Measurements from ENCODE around the gene CHURC1.
A peak's percentile ranks its signal among the peaks of the same experiment; 100 is the strongest.

Gene CHURC1

DNA sequence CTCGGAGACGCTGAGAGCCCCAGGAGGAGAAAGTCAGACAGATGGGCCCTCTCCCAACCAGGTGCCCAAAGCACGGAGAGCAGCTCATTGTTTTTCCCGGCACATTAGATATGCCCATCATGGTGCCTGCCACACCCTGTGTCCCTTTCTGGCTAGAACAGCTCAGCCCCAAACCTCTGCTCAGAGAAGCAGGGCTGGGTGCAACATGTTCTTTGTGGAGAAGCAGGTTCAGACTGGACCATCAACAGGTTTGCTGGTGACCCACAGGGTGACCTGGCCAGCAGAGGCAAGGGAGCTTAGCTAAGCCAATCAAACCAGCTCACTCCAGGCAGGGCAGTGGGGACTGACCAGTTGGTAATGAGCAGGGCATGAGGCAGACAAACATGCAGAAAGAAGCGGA, 44.5 kb downstream of the CHURC1 start:
- H3K4me3 ChIP-seq (ENCODE audit: low read length) = no peak overlapping the region
- DNase-seq (ENCODE audit: low read depth) = no peak
- TF ChIP-seq, protein P1, sequence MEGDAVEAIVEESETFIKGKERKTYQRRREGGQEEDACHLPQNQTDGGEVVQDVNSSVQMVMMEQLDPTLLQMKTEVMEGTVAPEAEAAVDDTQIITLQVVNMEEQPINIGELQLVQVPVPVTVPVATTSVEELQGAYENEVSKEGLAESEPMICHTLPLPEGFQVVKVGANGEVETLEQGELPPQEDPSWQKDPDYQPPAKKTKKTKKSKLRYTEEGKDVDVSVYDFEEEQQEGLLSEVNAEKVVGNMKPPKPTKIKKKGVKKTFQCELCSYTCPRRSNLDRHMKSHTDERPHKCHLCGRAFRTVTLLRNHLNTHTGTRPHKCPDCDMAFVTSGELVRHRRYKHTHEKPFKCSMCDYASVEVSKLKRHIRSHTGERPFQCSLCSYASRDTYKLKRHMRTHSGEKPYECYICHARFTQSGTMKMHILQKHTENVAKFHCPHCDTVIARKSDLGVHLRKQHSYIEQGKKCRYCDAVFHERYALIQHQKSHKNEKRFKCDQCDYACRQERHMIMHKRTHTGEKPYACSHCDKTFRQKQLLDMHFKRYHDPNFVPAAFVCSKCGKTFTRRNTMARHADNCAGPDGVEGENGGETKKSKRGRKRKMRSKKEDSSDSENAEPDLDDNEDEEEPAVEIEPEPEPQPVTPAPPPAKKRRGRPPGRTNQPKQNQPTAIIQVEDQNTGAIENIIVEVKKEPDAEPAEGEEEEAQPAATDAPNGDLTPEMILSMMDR (IDR thresholded peaks at IDR 0.05; ENCODE audit: insufficient read depth, low read depth, low read length, missing control alignments) = no peak

GRCh38 chr14:64960762-64961276, 46.6 kb downstream of the CHURC1 start:
- no peak for DNase-seq (ENCODE audit: low read depth)
- TF ChIP-seq, protein P1 (IDR thresholded peaks at IDR 0.05; ENCODE audit: insufficient read depth, low read depth, low read length, missing control alignments) = peak; percentile 6
- H3K4me3 ChIP-seq (ENCODE audit: low read length) = no peak overlapping the region

DNA sequence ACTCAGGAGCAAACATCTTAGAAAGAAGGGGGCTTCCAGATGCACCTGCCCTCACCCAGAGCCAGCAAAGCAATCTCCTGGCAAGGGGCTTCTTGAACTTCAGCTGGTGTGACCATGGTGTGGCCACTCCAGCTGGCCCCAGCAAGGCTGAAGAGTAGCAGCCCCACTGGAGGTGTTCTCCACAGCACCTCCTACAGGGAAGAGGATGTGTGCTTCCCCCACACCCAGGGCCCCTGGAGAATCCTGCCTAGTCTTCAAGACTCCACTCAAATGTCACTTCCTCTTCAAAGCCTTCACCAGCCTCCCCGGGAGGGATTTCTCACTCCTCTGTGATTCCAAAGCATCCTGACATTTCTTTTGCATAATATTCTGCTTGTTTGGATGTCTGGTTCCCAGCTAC, 49.4 kb downstream of the CHURC1 start:
- no peak overlapping the region for H3K4me3 ChIP-seq (ENCODE audit: low read length)
- TF ChIP-seq, protein P1 (IDR thresholded peaks at IDR 0.05; ENCODE audit: insufficient read depth, low read depth, low read length, missing control alignments) = no peak
- DNase-seq (ENCODE audit: low read depth) = no peak

- no peak for DNase-seq (ENCODE audit: low read depth)
- TF ChIP-seq, protein P1 (IDR thresholded peaks at IDR 0.05; ENCODE audit: insufficient read depth, low read depth, low read length, missing control alignments) = no peak
- no peak overlapping the region for H3K4me3 ChIP-seq (ENCODE audit: low read length)
Measured at GRCh38 chr14:64965356-64966000, 51.2 kb downstream of the CHURC1 start.

DNA sequence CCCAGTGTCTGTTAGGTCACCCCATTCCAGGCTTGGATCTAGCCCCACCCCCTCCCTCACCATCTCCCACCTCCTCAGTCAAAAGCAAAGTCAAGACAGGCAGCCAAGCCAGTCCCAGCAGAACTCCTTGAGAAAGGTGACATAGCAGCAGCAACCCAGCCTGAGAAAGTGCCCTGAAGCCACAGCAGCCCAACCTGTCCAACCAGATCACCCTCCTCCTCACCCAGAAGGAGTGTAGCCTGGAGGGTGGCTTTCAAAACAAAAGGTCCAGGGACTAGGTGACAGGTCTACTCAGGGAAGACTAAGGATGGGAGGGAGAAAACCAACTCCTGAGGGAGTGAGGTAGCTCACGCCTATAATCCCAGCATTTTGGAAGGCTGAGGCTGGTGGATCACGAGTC, 52.7 kb downstream of the CHURC1 start:
- TF ChIP-seq, protein P1 (IDR thresholded peaks at IDR 0.05; ENCODE audit: insufficient read depth, low read depth, low read length, missing control alignments) = no peak
- no peak overlapping the region for H3K4me3 ChIP-seq (ENCODE audit: low read length)
- peak; percentile 74 for DNase-seq (ENCODE audit: low read depth)

DNA sequence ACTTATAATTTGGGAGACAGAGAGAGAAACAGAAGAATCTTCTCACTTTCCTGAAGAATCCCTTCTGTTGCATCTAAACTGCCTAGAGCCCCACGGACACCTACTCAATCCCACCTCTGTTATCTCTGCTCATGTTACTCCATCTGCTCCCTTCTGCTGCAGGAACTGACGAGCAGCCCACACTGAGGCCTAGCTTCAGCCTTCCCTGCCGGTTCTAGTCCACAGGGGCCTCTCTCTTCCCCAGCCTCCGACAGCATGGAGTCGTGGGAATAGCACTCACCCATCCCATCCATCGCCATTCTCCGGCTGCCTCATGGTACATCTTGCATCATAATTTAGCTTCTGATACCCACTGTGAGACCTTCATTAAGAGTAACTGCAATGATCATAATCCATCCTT, 53.9 kb downstream of the CHURC1 start:
- TF ChIP-seq, protein P1 (IDR thresholded peaks at IDR 0.05; ENCODE audit: insufficient read depth, low read depth, low read length, missing control alignments) = no peak
- no peak overlapping the region for H3K4me3 ChIP-seq (ENCODE audit: low read length)
- no peak for DNase-seq (ENCODE audit: low read depth)

- no peak overlapping the region for H3K4me3 ChIP-seq (ENCODE audit: low read length)
- TF ChIP-seq, protein P1 (IDR thresholded peaks at IDR 0.05; ENCODE audit: insufficient read depth, low read depth, low read length, missing control alignments) = no peak
- no peak for DNase-seq (ENCODE audit: low read depth)
Measured at GRCh38 chr14:64968651-64969050, 54.4 kb downstream of the CHURC1 start.
